ENCODE measurements around the gene TAGLN.
A peak's percentile ranks its signal among the peaks of the same experiment; 100 is the strongest.

Gene TAGLN

DNA sequence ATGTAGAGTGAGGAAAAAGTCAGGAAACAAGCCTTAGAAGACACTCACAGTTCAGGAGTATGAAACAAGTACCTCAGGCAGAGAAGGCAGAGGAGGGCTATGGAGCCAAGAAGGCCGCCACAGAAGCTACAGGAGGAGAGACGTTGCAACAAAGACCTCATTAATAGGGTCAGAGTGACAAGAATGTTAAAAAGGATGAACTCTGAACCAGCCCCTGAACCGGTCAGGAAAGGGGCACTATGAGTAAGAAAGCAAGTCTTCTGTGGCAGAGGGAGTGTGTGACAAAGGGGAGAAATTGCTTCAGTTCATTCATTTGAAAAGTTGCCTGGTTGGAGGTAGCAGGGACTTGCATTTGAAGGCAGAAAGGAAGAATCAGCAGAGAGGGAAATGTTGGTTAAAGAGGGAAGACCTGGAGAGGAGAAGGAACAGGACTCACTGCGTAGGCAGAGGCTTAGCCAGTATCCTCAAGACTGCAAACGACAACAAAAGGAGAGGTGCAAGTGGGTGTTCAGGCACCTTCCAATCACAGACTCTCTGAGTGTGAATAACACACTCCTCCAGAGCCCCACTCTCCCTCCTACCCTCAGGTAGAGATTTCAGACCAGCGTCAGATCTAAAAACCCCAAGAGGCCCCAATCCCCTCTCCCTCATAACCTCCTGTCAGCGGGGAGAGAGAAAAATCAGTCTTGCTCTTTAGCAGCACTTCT lies 15.4 kb downstream of the TAGLN start:
- no peak for DNase-seq (ENCODE audit: low read depth)

DNA sequence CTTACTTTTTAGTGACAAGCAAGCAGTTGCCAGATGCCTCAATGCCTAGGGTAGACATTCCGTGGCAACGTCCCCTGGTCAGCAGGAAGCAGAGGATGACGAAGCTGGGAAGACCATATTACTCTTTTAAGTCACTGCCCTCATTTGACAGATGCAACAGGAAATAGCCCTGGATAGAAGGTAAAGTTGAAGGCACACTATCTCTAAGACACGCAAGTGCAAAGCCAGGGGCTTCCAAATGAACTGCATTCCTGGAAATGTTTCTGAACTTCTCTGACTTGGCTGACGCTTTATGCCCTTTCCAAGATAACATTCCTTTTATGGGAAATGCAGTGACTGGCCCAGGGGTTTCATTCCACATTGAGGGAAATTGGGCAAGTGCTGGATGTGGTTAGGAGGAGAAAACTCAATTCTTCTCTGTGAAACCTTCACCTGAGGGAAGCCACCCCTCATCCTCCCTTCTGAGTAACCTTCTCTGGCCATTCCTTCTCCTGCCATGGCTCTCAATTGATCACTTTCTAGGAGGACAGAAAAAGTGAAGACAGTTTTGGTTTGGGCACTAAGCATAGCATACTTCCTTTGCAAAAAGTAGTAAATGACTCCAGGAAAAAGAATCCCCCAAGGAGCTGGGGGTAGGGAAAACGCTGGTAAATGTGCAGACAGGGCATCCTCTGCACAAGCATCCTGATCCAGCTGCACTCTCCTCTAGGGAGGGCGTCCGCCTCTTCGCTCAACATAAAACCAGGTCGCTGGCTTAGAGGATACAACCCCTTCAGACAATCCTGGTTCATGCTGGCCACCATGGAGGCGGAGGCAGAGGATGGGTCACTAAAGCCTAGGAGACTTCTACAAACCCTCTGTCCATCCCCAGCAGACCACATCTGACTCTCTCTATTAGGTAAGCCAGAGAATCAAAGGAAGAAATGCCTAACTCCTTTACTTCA lies 18.2 kb downstream of the TAGLN start:
- no peak for DNase-seq (ENCODE audit: low read depth)

DNA sequence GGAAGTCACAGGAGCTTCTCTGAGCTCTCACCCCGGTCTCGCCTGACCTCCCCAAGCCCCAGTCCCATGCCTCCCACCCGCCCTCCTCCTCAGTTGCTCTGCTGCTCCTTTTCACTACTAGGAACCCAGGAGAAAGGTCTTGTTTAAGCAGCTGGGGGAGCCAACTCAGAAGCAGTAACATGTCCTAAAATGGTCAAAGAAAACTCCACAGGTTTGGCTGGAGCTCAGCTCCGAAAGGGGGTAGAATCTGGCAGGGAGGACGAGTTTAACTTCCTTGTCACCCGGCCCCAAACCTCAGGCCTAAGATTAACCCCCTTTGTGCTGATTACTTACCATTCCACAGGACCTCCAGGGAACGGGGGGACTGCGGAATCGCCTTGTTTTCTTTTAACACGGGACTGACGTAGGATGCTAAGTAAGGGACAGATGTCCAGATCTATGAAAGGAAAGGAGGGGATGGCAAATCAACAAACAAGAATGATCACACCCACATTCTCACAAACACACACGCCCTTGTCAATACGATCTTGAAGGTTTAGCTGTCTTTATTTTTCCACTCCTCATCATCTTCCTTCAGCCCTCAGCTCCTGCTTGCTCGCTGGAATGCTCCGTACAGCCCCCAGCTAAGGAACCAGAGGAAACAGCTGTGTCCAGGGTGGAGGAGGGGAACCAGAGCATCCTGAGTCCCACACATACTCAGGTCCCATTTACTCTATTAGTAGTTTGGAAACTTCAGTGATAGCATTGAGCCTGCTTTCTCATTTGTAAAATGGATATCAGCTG lies 19.2 kb downstream of the TAGLN start:
- no peak for DNase-seq (ENCODE audit: low read depth)

DNA sequence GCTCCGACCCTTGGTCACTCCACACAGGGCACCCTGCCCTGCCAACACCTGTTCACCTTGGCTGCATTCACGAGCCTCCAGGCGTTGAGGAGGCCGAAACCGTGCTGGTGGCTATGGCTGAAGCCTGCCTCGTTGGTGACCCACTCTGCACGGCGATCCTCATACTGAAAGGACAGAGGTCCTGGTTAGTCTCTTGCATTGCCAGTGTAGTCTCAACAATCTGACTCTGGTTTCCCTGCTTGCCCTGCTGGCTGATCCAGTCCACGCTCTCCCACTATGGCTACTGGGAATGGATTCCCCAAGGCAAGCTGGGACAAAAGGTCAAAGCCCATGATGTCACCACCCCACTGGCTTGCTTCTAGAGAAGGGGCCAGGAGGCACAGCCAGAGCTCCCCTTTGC lies 19.8 kb downstream of the TAGLN start:
- DNase-seq (ENCODE audit: low read depth), result no peak

DNA sequence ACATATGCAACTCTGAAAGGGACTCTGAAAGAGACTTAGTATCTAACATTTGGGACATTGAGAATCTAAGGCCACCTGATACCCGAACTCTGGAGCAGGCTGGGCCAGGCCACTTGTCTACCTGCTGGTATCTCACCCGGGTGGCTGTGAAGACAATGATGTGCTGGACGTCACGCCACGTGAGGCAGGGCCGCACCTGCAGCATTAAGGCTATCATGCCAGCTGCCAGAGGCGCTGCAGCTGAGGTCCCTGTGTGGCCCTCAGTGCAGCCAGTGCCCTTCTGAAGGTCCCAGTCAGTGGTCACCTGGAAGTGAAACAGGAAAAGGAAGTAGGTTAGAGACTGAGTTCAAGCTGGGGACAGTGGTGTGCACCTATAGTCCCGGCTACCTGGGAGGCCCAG lies 20.3 kb downstream of the TAGLN start:
- DNase-seq (ENCODE audit: low read depth), result no peak

DNA sequence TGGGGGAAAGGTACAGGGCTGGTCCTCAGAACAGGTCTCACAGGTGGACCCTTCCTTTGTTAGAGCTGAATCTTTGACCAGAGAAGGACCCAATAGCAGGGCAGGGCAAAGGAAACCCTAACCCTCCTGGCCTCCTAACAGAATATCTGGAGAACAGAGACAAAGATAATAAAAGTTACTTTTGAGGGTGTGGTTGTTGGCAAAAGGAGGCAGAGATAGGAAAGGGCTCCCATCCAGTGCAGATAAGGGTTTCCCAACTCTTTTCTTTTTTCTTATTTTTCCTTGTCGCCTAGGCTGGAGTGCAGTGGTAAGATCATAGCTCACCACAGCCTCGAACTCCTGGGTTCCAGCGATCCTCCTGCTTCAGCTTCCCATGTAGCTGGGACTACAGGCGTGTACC lies 20.8 kb downstream of the TAGLN start:
- no peak for DNase-seq (ENCODE audit: low read depth)

DNA sequence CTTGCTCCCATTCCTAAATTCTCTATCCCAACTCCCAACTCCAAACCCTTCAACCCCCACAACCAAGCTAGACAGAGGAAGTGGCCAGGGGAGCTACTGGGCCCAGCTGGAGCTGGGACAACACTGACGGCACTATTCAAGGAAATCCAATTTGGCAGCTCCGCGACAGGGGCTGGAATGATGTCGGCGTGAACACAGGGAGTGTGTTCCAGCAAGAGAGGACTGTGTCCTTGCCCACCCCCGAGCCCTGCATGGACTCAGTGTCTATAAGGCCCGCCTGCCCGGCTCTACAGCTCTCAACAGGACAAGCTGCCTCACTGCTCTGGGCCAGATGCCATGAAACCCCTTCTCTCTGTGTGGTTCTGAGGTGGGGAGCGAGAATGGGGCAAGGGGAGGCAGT lies 21.4 kb downstream of the TAGLN start:
- no peak for DNase-seq (ENCODE audit: low read depth)

DNA sequence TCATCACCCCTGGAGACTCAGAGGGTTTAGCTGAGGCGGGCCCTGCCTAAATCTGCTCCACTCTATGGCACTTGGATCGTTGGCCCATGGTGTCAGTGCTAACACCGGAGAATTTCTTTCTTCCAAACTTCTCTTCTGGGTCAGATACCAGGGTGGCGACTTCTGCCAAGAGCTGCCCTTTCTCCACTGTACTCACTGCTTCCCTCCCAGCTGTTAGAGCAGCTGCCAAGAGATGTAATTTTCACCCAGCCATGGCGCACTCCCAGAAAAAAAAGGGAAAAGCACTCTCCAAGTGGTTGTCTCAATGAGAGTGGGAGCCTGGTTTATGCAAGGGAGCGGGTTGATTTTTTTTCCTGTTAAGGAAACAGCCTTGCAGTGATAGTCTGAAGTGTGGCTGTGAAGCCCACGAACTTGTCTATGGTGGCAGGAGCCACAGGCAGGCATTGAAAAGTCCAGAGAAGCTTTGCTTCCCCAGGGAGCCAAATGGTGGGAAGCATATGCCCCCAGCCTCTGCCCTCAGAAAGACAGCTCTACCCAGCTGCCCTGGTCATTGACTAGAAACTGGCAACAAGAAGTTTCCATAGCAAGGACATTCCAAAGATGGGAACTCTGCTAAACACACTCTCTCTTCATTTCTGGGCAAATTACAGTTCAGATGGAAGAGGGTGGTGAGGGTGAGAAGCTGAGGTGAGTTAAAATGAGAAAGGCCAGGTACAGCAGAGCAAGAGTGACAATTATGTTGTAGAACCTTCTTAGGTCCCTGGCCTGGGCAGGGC lies 22.0 kb downstream of the TAGLN start:
- DNase-seq (ENCODE audit: low read depth), result no peak

DNA sequence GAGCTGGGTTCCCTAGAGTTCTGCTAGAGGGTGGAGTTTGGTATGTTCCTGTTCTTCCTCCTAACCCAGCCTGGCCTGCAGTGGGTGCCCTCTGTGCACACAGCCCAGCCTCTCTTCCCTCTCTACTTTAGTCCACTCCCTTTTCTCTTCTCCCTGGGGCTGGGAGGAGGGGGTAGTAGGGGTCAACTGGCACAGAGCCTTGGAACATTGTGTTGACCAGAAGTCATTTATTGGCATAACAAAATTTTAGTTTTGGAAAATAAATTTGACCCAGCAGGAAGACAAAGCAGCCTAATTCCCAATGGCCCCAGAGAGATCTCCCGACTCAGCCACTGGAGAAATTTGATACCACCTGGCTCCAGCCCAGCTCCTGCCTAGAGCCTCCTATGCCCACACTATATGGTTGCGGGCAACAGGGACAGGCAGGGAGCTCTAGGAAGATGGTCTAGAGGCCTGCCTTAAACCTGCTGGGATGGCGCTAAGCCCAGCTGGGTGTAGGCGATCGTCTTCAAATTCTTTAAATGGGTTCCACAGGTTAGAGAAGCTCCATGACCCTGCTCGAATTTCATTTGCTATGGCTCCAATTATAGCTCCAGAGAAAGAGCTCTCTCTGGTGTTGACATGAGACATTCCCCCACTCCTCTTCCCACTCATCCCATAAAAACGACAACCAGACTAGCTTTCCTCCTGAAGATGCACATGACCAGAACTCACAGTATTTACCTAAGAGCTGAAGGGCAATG lies 22.8 kb downstream of the TAGLN start:
- peak; percentile 84 for DNase-seq (ENCODE audit: low read depth)

DNA sequence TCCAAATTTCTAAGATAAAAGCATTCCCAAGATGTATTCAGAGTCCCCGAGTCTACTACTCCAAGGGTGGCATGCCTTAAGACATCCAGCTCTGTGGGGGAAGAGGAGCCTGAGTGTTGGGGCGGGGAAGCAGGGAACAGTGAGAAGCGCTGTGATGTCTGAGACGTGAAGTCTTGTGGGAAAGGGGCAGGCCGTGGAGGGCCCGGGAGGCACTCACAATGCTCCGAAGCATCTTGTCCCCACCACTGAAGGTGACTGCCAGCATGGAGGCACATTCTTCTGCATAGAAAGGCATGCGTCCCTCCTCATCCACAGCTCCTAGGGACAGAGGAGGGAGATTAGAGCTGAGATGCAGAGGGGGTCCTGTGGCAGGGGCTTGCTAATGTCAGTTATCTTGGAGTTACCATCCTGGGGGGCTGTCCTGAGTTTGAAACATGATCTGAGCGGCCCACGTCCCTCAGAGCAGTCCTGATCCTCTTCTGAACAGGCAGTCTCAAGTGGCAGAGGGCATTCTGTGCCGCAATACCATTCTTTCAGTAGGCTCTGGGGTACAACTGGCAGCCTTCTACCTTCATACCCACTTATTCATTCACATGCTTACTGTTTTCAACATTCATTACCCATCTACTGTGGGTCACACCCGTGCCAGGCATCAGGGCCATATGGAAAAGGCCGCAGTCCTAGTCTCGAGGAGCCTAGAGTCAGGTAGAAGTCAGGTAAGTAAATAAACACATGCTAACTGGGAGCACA lies 24.0 kb downstream of the TAGLN start:
- DNase-seq (ENCODE audit: low read depth), result no peak

DNA sequence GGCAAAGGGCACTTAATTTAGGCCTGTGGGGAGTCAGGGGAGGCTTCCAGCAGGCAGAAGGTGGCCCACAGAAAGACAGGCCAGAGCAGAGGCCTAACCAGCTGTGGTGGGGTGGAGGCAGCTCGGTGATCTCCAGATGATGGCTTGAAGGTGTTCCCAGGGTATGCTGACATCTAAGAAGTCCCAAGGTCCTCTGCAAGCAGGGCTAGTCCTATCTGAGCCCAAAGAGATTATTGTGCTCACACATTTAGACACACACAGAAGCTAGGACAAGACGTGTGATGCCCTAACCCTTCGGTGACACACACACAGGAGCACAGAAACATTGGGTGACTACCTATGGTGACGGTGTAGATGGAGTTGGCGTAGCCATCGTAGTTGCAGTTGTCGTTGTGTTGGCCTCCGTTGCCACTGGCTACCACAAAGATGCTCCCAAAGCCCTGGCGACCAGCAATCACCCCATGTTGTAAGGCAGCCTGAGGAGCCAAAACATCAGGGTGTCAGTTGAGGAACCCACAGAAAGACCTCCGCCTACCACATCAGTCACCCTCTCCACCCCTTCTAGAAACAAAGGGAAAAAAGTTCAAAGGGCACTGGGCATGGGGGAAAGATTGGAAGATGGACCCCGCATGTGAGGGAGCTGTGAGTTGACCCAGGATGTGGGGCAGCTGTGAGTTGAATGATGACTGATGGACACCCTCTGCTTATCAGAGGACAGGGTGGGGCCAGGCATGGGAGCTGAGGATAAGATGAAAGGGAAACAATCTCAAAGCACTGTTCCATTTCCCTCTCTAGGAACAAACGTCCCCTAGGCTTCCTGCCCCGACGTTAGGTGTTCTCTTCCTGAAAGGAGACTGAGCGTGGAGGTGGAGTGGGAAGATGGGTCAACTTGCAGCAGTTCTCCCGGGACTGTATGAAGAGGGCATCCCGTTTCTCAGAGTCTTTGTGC lies 24.8 kb downstream of the TAGLN start:
- no peak for DNase-seq (ENCODE audit: low read depth)

DNA sequence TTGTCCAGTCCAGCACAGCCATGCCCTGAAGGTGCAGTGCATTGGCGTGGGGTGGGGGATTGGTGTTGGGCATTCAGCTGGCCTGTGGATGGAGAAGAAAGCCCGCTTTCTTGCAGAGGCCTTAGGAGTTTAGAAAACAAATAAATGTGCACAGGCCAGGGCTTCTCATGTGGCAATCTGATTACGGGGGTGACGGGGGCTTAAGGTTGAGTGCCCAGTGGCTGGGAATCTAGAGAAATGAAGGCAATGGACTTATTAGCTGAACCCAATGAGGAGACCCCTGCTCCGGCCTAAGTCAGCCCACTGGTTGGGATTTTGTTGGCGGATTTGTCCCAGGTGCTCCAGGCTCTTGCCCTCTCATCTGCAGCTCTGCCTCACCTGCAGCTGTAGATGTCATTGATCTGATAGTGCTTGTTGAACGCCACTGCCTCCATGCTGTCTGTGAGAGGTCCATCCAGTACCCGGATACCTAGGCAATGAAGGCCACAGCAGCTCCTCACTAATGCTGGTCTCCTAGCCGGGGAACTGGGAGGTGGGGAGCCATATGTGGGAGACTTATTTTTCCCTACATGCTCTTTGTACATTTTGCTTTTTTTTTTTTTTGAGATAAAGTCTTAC lies 26.5 kb downstream of the TAGLN start:
- DNase-seq (ENCODE audit: low read depth), result no peak

DNA sequence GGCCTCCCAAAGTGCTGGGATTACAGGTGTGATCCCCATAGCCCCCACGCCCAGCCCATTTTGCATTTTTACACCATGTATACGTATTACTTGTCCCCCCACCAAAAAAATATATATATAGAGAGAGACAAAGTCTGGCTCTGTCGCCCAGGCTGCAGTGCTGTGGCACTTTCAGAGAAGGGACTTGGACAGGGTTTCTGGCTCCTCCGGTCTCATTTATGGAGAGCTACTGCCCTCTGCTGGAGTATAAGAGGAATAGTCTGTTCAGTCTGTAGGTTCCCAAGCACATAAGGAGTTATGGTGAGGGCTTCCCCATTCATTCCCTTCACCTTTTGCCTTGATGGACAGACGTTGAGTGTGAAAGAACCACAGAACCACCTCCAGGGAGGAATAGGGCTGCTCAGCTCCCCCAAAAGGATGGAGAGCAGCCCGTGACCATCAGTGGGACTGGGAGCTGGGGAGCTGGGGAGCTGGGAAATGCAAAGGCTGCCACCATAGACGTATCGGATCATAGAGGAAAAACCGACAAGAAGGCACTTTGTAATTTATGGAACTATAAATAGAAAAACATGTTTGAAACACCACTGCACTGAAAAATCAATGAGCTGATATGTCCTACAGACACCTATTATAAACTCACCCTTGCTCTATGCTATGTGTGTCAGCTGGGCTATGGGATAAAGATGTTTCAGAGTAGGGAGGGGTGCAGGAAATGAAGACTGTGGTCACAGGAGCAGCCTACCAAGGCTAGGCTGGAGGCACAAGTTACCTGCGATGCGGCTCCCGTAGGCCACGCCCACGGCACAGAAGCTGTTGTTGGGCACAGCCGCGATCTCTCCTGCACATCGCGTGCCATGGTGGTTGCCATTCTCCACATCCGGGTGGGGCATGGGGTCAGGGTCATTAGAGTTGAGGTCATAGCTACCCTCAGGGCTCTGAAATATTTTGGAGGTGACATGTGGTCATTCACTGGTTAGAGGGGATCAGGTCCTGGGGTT lies 27.5 kb downstream of the TAGLN start:
- peak; percentile 56 for DNase-seq (ENCODE audit: low read depth)

DNA sequence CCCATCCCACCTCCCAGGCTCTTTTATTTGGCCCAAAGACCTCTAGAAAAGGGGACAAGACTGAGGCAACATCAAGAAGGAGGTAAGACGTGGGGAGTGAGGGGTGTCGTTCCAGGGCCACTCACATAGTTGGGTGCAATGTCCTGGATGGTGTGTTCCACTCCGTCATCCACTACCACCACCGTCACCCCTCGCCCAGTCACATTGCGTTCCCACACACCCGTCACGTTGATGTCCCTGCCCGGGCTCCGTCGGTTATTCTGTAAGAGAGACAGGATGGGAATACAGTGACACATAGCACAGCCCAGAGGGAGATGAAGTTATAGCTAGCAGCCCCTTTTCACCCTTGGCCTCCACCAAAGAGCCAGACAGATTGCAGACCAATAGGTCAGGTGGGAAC lies 28.9 kb downstream of the TAGLN start:
- no peak for DNase-seq (ENCODE audit: low read depth)

DNA sequence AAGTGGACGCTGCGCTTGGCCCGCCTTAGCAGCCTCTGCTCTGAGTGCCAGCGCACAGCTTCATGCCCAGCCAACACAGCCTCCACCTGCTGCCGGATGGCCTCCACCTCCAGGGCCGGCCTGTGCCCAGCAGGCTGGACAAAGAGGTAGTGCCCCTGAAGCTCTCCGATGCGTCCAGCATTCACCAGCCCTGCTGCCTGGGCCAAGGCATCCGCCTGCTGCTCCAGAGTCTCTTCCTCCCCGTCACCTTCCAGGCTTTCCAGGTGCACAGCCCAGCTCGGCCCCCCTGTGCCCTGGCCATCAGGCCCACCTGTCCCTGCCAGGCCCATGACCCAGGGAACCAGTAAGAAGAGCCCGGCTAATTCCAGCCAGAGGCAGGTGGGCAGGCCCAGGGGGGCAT lies 30.2 kb downstream of the TAGLN start:
- no peak for DNase-seq (ENCODE audit: low read depth)

DNA sequence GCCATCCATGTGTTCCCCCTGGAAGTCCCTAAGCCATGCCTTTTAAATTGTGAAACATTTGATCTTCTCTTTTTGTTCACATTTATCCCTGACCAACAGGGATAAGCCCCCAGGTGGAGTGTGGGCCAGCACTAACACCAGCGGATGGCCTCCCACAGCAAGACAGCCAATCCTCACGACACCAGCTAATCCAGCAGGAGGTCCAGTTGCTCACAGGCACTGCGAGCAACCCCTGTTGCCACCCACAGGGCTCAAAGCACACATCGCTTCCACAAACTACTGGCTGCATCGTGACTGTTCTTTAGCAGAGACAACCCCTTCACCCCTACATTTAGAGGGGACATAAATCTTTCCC lies 30.7 kb downstream of the TAGLN start:
- no peak for DNase-seq (ENCODE audit: low read depth)

DNA sequence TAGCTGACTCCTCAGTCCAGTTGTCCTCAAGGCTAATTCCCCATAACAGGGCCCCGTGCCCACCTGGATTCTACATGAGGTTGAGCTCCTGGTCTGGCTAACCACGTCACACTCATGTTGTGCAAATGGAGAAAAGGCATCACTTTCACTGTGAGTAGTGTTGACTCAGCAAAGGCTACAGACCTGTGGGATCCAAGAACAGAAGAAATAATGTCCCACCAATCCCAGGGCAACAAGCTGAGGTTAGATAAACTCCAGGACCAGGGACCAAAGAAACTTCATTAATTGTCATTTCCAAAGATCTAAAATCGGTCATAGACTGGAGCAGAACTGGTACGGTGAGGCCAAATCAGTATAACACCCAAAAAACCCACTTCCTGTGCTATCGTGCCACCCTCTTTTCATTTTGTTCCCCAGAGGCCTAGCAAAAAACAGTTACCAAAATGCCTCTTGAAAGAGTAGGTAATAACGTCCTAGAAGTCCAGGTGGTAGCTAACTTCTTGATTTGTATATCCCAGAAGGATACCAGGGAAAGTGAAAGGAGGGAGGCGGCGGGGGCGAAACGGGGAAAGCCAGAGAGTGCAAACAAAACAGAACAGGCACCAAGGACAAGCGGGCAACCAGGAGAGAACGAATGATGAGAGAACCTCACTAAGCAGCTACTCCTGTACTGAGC lies 31.3 kb downstream of the TAGLN start:
- DNase-seq (ENCODE audit: low read depth), result no peak

Measured in fibroblast of the conjunctiva (primary cell).